ENCODE results near the gene SLC2A6. TPM values are rescaled to one million over a fixed set of nuclear protein-coding genes. Genes with fewer than 3 reads are reported as not detected.

Gene SLC2A6
- total and polyA plus RNA-seq, 10 of the 15 experiments (the other 5 are each of a cell fraction or from before 2014, with no cell fraction given), result 1.1 to 37.9 (median 18.3) TPM

DNA sequence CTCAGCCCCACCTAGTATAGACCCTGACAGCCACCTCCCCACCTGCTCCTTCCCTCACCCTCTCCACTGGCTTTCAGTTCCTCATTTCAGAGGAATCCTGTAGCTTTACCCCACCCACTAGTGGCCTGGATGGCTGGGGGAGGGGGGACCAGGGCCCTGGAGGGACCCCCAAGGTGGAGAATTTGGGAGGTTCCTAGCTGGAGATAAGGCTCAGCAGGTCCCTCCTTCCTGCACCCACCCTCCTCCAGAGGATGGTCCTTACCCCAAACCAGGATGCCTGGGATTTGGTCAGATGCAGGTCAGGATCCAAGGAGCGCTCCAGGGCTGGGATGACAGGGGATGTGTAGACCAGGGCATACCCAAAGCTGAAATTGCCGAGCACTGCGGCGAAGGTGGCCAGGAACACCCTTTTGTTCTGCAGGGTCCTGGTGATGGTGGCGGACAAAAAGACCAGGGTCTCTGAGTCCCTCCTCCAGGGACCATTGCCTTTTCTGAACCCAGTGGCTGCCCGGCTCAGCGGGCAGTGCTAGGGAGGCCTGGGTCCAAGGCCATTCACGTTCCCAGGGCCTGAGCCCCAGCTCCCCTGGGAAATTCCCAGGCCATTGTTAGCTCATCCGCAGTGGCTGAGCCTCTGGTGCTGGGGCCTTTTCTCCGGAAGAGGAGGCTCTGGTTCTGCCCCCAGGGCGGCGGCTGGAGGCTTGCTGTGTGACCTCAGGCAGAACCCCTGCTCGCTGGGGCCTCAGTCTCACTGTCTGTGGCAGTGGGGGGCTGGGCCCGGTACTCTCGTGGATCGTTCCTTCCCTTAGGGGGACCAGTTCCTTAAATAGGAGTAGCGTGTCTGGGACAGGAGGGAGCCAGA is 678 bp downstream of the SLC2A6 start (continued):
- TF ChIP-seq, protein P1, sequence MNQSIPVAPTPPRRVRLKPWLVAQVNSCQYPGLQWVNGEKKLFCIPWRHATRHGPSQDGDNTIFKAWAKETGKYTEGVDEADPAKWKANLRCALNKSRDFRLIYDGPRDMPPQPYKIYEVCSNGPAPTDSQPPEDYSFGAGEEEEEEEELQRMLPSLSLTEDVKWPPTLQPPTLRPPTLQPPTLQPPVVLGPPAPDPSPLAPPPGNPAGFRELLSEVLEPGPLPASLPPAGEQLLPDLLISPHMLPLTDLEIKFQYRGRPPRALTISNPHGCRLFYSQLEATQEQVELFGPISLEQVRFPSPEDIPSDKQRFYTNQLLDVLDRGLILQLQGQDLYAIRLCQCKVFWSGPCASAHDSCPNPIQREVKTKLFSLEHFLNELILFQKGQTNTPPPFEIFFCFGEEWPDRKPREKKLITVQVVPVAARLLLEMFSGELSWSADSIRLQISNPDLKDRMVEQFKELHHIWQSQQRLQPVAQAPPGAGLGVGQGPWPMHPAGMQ (IDR thresholded peaks at IDR 0.05; ENCODE audit: borderline replicate concordance), result no peak
- TF ChIP-seq, protein P2, sequence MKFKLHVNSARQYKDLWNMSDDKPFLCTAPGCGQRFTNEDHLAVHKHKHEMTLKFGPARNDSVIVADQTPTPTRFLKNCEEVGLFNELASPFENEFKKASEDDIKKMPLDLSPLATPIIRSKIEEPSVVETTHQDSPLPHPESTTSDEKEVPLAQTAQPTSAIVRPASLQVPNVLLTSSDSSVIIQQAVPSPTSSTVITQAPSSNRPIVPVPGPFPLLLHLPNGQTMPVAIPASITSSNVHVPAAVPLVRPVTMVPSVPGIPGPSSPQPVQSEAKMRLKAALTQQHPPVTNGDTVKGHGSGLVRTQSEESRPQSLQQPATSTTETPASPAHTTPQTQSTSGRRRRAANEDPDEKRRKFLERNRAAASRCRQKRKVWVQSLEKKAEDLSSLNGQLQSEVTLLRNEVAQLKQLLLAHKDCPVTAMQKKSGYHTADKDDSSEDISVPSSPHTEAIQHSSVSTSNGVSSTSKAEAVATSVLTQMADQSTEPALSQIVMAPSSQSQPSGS (IDR thresholded peaks at IDR 0.05; ENCODE audit: low read length), result no peak
- TF ChIP-seq SREBF1 (IDR thresholded peaks at IDR 0.05; ENCODE audit: low read length), result no peak
- no peak for TF ChIP-seq SRF (IDR thresholded peaks at IDR 0.05; ENCODE audit: low read depth in 2 of 2, low read length in 2 of 2)
- TF ChIP-seq CREM (IDR thresholded peaks at IDR 0.05; ENCODE audit: low read depth), result 0 out of 2 replicates have a peak, but pooled peaks have one; percentile 33
- peak; percentile 35; the same call in 1 of the 2 replicates for TF ChIP-seq ATF7 (IDR thresholded peaks at IDR 0.05; ENCODE audit: low read depth)
- no peak for TF ChIP-seq JUND (IDR thresholded peaks at IDR 0.05; ENCODE audit: low read depth, low read length)
- no peak for TF ChIP-seq ETV6 (conservative IDR thresholded peaks at IDR 0.05 in 1 of 2, IDR thresholded peaks at IDR 0.05 in 1 of 2; ENCODE audit: borderline replicate concordance in 1 of 2, low read depth in 1 of 2)
- no peak for TF ChIP-seq HDGF (IDR thresholded peaks at IDR 0.05)
- TF ChIP-seq IKZF1 (conservative IDR thresholded peaks at IDR 0.05), result peak; percentile 89
- TF ChIP-seq NR2C2 (IDR thresholded peaks at IDR 0.05; ENCODE audit: borderline replicate concordance, control insufficient read depth, insufficient read length, low read depth), result no peak
- peak; percentile 90 for TF ChIP-seq DPF2 (IDR thresholded peaks at IDR 0.05)
- TF ChIP-seq, protein P3, sequence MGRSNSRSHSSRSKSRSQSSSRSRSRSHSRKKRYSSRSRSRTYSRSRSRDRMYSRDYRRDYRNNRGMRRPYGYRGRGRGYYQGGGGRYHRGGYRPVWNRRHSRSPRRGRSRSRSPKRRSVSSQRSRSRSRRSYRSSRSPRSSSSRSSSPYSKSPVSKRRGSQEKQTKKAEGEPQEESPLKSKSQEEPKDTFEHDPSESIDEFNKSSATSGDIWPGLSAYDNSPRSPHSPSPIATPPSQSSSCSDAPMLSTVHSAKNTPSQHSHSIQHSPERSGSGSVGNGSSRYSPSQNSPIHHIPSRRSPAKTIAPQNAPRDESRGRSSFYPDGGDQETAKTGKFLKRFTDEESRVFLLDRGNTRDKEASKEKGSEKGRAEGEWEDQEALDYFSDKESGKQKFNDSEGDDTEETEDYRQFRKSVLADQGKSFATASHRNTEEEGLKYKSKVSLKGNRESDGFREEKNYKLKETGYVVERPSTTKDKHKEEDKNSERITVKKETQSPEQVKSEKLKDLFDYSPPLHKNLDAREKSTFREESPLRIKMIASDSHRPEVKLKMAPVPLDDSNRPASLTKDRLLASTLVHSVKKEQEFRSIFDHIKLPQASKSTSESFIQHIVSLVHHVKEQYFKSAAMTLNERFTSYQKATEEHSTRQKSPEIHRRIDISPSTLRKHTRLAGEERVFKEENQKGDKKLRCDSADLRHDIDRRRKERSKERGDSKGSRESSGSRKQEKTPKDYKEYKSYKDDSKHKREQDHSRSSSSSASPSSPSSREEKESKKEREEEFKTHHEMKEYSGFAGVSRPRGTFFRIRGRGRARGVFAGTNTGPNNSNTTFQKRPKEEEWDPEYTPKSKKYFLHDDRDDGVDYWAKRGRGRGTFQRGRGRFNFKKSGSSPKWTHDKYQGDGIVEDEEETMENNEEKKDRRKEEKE (IDR thresholded peaks at IDR 0.05), result no peak
- TF ChIP-seq, protein P4, sequence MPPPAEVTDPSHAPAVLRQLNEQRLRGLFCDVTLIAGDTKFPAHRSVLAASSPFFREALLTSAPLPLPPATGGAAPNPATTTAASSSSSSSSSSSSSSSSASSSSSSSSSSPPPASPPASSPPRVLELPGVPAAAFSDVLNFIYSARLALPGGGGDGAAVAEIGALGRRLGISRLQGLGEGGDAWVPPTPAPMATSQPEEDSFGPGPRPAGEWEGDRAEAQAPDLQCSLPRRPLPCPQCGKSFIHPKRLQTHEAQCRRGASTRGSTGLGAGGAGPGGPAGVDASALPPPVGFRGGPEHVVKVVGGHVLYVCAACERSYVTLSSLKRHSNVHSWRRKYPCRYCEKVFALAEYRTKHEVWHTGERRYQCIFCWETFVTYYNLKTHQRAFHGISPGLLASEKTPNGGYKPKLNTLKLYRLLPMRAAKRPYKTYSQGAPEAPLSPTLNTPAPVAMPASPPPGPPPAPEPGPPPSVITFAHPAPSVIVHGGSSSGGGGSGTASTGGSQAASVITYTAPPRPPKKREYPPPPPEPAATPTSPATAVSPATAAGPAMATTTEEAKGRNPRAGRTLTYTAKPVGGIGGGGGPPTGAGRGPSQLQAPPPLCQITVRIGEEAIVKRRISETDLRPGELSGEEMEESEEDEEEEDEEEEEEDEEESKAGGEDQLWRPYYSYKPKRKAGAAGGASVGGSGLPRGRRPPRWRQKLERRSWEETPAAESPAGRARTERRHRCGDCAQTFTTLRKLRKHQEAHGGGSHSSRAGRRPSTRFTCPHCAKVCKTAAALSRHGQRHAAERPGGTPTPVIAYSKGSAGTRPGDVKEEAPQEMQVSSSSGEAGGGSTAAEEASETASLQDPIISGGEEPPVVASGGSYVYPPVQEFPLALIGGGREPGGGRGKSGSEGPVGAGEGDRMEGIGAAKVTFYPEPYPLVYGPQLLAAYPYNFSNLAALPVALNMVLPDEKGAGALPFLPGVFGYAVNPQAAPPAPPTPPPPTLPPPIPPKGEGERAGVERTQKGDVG (CRISPR knock-in tag; IDR thresholded peaks at IDR 0.05), result no peak
- TF ChIP-seq CHD1 (IDR thresholded peaks at IDR 0.05; ENCODE audit: low read depth, low read length), result no peak
- no peak for TF ChIP-seq NFYA (IDR thresholded peaks at IDR 0.05; ENCODE audit: borderline replicate concordance, low read depth, low read length)
- TF ChIP-seq ESRRA (IDR thresholded peaks at IDR 0.05; ENCODE audit: low read length), result no peak
- no peak for TF ChIP-seq SREBF2 (IDR thresholded peaks at IDR 0.05; ENCODE audit: low read length)
- no peak for TF ChIP-seq ZNF217 (IDR thresholded peaks at IDR 0.05)
- 0 out of 2 replicates have a peak, but pooled peaks have one; percentile 39 for TF ChIP-seq TCF3 (IDR thresholded peaks at IDR 0.05; ENCODE audit: borderline replicate concordance, insufficient read depth, low read depth, low read length)
- TF ChIP-seq EGR1 (IDR thresholded peaks at IDR 0.05; ENCODE audit: borderline replicate concordance in 1 of 2, low read depth in 2 of 2, low read length in 2 of 2), result 0 out of 3 replicates have a peak, but pooled peaks of 1 of the 2 experiments have one; percentile 23
